CD4-positive, CD25-positive, alpha-beta regulatory T cell (primary cell): Measurements from ENCODE around the gene CACNA2D3. TPM values are rescaled to one million over a fixed set of nuclear protein-coding genes. Genes with fewer than 3 reads are reported as not detected.
"Not testable (repeated sequence)": the region's sequence is repeated elsewhere in the genome, so short reads cannot be mapped to it uniquely, and the experiment has no call there.

ENCODE experiments used
- ATAC-seq, 2 donors: fragments of 150-1000 bp; cut with Tn5 transposase; one replicate each; pipeline ENCODE4 v1.10.0; 2021; ENCODE audit warnings: low read depth in 2 of 2, moderate number of reproducible peaks in 2 of 2, moderate library complexity in 1 of 2
- DNase-seq, 3 donors: peaks; one replicate each; pipeline versions ENCODE4 v3.0.0 to v3.0.0-alpha.2; 2012 to 2022; ENCODE audit warnings: mixed read lengths in 1 of 3
- H3K27ac ChIP-seq: one replicate; pipeline ENCODE4 v1.7.0; 2013; ENCODE audit warnings: mild to moderate bottlenecking, low read length; ENCODE audit not compliant: insufficient read depth, poor library complexity, severe bottlenecking
- H3K27me3 ChIP-seq: one replicate; pipeline ENCODE4 v1.7.0; 2013; ENCODE audit warnings: low read length; ENCODE audit not compliant: control insufficient read depth, insufficient read depth
- H3K36me3 ChIP-seq: one replicate; pipeline ENCODE4 v1.7.0; 2013; ENCODE audit warnings: mild to moderate bottlenecking, low read length, moderate library complexity; ENCODE audit not compliant: control insufficient read depth, insufficient read depth
- H3K4me1 ChIP-seq: 2 replicates; pipeline ENCODE4 v1.7.0; 2013; ENCODE audit warnings: mild to moderate bottlenecking, low read length; ENCODE audit not compliant: insufficient read depth, control insufficient read depth, poor library complexity, severe bottlenecking
- H3K4me3 ChIP-seq: one replicate; pipeline ENCODE4 v1.7.0; 2013; ENCODE audit warnings: low read depth, mild to moderate bottlenecking, low read length, moderate library complexity
- H3K9me3 ChIP-seq, 2 experiments: 1 replicate in 1 of 2; 2 replicates in 1 of 2; pipeline ENCODE4 v1.7.0; 2013; ENCODE audit warnings: low read length in 2 of 2, mild to moderate bottlenecking in 1 of 2, moderate library complexity in 1 of 2; ENCODE audit not compliant: control insufficient read depth in 2 of 2
- H3K27ac Mint-ChIP-seq, 3 donors: one replicate each; pipeline ENCODE4 v1.8.0; 2020 to 2022; ENCODE audit warnings: mild to moderate bottlenecking in 3 of 3, mixed read lengths in 3 of 3, moderate library complexity in 2 of 3
- H3K27me3 Mint-ChIP-seq: one replicate; pipeline ENCODE4 v1.8.0; 2022; ENCODE audit warnings: mild to moderate bottlenecking, mixed read lengths
- H3K36me3 Mint-ChIP-seq: one replicate; pipeline ENCODE4 v1.8.0; 2020; ENCODE audit warnings: mixed read lengths
- H3K4me1 Mint-ChIP-seq, 4 donors: one replicate each; pipeline ENCODE4 v1.8.0; 2020 to 2022; ENCODE audit warnings: mixed read lengths in 4 of 4, mild to moderate bottlenecking in 1 of 4
- H3K4me3 Mint-ChIP-seq, 4 donors: one replicate each; pipeline ENCODE4 v1.8.0; 2020 to 2022; ENCODE audit warnings: mild to moderate bottlenecking in 4 of 4, mixed read lengths in 4 of 4, moderate library complexity in 3 of 4
- H3K9me3 Mint-ChIP-seq, 7 donors: one replicate each; pipeline ENCODE4 v1.8.0; 2020 to 2022; ENCODE audit warnings: mixed read lengths in 7 of 7, mild to moderate bottlenecking in 3 of 7, moderate library complexity in 2 of 7
- polyA plus RNA-seq, 4 donors: library from polyadenylated mRNA; unstranded; fragments of 300-500 nt; fragmentation: Illumina TruSeq; gene quantifications; one replicate each; pipeline ENCODE4 v1.2.3, GENCODE V29; 2021
- total RNA-seq: library from RNA; stranded (reverse); gene quantifications from one replicate; pipeline ENCODE4 v1.2.3, GENCODE V29; 2022

CACNA2D3 gene
- total and polyA plus RNA-seq, 5 donors from 2014 or later = not detected

DNA sequence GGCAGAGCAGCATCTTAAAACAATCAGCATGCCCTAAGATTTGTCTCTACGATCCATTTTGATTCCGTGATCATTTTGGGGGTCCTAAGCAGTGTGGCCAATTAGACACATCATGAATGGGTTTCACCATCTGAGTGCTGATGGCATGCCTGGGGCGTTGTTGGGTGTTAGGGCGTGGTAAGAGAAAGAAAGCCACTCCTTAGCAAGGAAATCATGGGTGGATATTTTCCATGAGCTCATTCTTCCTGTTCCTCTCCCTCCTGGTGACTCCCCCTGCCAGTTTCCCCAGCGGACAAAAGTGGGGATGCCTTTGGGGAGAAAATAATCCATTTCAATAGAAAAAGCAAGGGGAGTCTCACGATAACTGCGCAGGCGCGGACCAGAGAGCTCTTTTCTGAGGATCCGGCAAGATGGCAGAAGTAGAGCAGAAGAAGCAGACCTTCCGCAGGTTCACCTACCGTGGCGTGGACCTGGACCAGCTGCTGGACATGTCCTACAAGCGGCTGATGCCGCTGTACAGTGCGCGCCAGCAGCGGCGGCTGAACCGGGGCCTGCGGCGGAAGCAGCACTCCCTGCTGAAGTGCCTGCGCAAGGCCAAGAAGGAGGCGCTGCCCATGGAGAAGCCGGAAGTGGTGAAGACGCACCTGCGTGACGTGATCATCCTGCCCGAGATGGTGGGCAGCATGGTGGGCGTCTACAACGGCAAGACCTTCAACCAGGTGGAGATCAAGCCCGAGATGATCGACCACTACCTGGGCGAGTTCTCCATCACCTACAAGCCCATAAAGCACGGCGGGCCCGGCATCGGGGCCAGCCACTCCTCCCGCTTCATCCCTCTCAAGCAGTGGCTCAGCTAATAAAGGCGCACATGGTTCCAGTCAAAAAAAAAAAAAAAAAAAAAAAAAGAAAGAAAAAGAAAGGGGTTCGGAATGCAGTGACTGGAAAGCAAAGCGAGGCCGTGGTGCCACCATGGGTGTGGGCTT is 503.7 kb downstream of the CACNA2D3 start:
- no peaks in the 10 kb centered on the region for H3K27me3 ChIP-seq
- Mint-ChIP-seq H3K36me3 (no peaks in the 10 kb centered on the region), H3K27ac (no peak overlapping the region), H3K4me1 (no peaks in the 10 kb centered on the region), H3K9me3 (peaks cover 0 to 6% (median 2%) of the 10 kb centered on the region in 7 donors), H3K27me3 (no peaks in the 10 kb centered on the region), H3K4me3 (no peak overlapping the region)
- no peak overlapping the region for H3K4me3 ChIP-seq
- H3K4me1 ChIP-seq = no peaks in the 10 kb centered on the region
- DNase-seq (no peak), ATAC-seq (no peak)
- no peak overlapping the region for H3K27ac ChIP-seq
- no peaks in the 10 kb centered on the region for H3K9me3 ChIP-seq
- no peaks in the 10 kb centered on the region for H3K36me3 ChIP-seq

DNA sequence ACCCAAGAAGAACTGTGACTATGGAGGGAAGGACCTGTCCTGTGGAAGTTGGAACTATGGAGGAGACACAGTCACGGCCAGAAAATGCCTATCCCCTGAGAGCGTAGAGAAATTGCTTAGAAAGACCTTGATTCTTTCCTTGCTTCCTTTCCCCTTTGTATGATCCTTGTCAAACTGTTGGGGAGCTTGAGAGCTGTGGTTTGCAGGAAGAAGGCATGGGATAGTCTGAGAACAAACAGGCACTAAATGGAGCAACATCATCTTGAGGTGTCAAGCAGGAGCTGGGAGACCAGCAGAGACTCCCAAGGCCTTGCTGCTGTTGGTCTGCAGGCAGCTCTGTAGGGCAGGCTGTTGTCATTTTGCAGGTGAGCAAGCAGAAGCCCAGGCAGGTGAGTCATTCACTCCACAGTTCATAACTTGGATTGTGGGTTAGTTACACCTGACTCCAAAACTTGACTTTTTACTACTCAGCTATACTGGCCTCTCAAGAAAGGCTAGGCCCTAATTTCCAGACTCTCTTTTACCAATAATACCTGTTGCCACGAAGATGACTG is 506.6 kb downstream of the CACNA2D3 start:
- no peaks in the 10 kb centered on the region for H3K4me1 ChIP-seq
- ATAC-seq (no peak), DNase-seq (no peak)
- Mint-ChIP-seq H3K36me3 (no peaks in the 10 kb centered on the region), H3K4me3 (no peak overlapping the region), H3K27me3 (no peaks in the 10 kb centered on the region), H3K9me3 (peaks cover 0 to 6% (median 2%) of the 10 kb centered on the region in 7 donors), H3K4me1 (no peaks in the 10 kb centered on the region), H3K27ac (no peak overlapping the region)
- H3K4me3 ChIP-seq = no peak overlapping the region
- H3K36me3 ChIP-seq = no peaks in the 10 kb centered on the region
- H3K27ac ChIP-seq = no peak overlapping the region
- no peaks in the 10 kb centered on the region for H3K27me3 ChIP-seq
- H3K9me3 ChIP-seq = no peaks in the 10 kb centered on the region

DNA sequence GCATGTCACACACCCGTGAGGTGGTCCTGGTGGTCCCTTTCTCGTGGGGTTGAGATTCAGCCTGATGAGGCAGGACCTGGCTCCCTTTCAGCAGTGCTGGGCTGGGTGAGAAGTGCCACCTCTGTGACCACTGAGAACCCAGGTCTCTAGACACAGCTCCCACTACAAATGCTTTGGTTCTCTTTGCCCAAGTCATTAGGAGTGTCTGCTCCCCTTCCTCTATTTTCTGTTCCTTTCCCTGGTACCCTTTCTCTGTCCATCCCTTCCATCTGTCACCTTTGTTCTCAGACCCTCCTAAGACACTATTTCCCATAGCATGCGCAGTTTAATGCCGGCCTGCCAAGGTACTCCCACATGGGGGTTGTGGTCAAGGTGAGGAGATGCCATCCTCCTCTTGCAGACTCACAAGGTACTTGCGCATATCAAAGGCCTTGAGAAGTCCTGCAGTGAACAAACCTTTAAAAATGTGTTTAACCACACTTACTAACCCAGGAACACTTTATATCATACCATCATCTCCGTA is 507.8 kb downstream of the CACNA2D3 start:
- Mint-ChIP-seq H3K27ac (no peak overlapping the region), H3K9me3 (peaks cover 0 to 6% (median 3%) of the 10 kb centered on the region in 7 donors), H3K36me3 (no peaks in the 10 kb centered on the region), H3K4me1 (no peaks in the 10 kb centered on the region), H3K27me3 (no peaks in the 10 kb centered on the region), H3K4me3 (no peak overlapping the region)
- Histone ChIP-seq H3K4me1 (no peaks in the 10 kb centered on the region), H3K4me3 (no peak overlapping the region), H3K36me3 (no peaks in the 10 kb centered on the region), H3K27ac (no peak overlapping the region), H3K27me3 (no peaks in the 10 kb centered on the region), H3K9me3 (no peaks in the 10 kb centered on the region)
- ATAC-seq = no peak
- no peak for DNase-seq

GRCh38 chr3:54631001-54631400 is 508.6 kb downstream of the CACNA2D3 start:
- not testable (repeated sequence) for H3K27ac Mint-ChIP-seq, H3K9me3 ChIP-seq, H3K36me3 ChIP-seq, ATAC-seq, H3K4me1 Mint-ChIP-seq, H3K4me3 ChIP-seq, H3K27me3 ChIP-seq, DNase-seq, H3K36me3 Mint-ChIP-seq, H3K27me3 Mint-ChIP-seq, H3K4me1 ChIP-seq, H3K27ac ChIP-seq, H3K4me3 Mint-ChIP-seq, H3K9me3 Mint-ChIP-seq

DNA sequence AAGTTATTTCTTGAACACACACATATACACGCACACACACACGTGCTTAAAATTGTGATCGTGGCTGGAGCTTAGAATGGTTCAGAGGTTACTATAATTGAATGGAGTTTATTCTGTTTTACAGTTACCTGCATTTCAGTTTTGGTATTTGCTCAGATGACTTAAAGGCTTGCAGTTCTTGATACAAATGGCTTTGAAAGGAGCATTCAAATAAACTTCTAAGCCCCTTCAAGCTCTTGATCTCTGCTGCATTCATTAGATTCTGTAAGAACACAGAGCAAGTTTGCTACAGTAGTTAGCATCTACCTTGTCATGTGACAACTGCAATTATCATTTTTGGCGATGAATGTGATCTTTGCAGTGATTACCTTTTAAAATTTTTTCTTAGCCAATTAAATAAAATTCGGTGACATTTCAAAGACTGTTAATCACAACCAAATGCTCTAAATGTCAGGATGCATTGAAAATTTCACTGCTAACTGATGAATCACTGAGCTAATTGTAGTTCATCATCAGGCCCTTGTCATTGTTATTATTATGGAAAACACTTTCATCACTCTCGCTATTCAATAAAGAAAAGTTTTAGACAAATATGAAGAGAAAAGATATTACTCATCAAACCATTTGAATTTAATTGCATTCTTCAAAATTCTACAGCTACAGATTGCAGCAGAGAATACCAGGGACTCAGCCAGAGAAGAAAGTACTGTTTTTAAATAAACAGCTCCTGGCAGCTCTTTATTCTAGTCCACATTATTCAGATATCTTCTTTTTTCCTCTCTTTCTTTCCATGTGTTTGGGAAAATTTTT is 509.4 kb downstream of the CACNA2D3 start:
- ATAC-seq = no peak
- no peaks in the 10 kb centered on the region for H3K9me3 ChIP-seq
- no peaks in the 10 kb centered on the region for H3K4me1 ChIP-seq
- DNase-seq = no peak
- H3K9me3 Mint-ChIP-seq = peaks cover 0 to 6% (median 3%) of the 10 kb centered on the region in 7 donors
- H3K27me3 ChIP-seq = no peaks in the 10 kb centered on the region
- H3K4me3 Mint-ChIP-seq = no peak overlapping the region
- no peaks in the 10 kb centered on the region for H3K36me3 Mint-ChIP-seq
- no peak overlapping the region for H3K27ac Mint-ChIP-seq
- no peak overlapping the region for H3K27ac ChIP-seq
- no peak overlapping the region for H3K4me3 ChIP-seq
- no peaks in the 10 kb centered on the region for H3K4me1 Mint-ChIP-seq
- no peaks in the 10 kb centered on the region for H3K36me3 ChIP-seq
- H3K27me3 Mint-ChIP-seq = no peaks in the 10 kb centered on the region

DNA sequence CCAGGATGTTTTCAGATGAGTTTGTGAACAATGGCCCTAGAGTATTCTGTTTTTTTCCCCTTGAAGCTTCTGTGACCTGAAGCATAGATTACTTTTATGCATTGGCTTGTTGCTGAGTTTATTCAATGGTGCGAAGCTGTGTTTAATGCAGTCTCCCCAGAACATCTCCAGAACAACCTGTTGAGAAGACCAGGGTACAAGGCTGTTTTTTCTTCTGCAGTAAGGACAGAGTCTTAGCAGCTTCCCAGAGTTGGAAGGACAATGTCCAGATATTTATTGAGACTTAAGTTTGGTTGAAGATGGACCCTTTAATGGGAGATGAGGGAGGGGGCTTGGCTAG is 509.9 kb downstream of the CACNA2D3 start:
- Histone ChIP-seq H3K4me1 (no peaks in the 10 kb centered on the region), H3K36me3 (no peaks in the 10 kb centered on the region), H3K9me3 (no peaks in the 10 kb centered on the region), H3K4me3 (no peak overlapping the region), H3K27me3 (no peaks in the 10 kb centered on the region), H3K27ac (no peak overlapping the region)
- H3K4me3 Mint-ChIP-seq = no peak overlapping the region
- H3K4me1 Mint-ChIP-seq = no peaks in the 10 kb centered on the region
- no peaks in the 10 kb centered on the region for H3K27me3 Mint-ChIP-seq
- no peak for ATAC-seq
- H3K9me3 Mint-ChIP-seq = peaks cover 0 to 6% (median 2%) of the 10 kb centered on the region in 7 donors
- H3K36me3 Mint-ChIP-seq = no peaks in the 10 kb centered on the region
- no peak for DNase-seq
- no peak overlapping the region for H3K27ac Mint-ChIP-seq

- no peak overlapping the region for H3K4me3 ChIP-seq
- Mint-ChIP-seq H3K9me3 (peaks cover 0 to 6% (median 2%) of the 10 kb centered on the region in 7 donors), H3K36me3 (no peaks in the 10 kb centered on the region), H3K4me1 (no peaks in the 10 kb centered on the region), H3K4me3 (no peak overlapping the region), H3K27ac (no peak overlapping the region), H3K27me3 (no peaks in the 10 kb centered on the region)
- DNase-seq (no peak), ATAC-seq (no peak)
- H3K27ac ChIP-seq = no peak overlapping the region
- no peaks in the 10 kb centered on the region for H3K36me3 ChIP-seq
- no peaks in the 10 kb centered on the region for H3K4me1 ChIP-seq
- no peaks in the 10 kb centered on the region for H3K9me3 ChIP-seq
- H3K27me3 ChIP-seq = no peaks in the 10 kb centered on the region
These were observed 510.5 kb downstream of the CACNA2D3 start for GRCh38 chr3:54632834-54633233.
